LoVo (cell line): ENCODE measurements around the gene TCEA3.

Experiments used
- DNase-seq: peaks from one replicate; pipeline ENCODE4 v3.0.0-alpha.2; 2016; ENCODE audit warnings: low spot score

The TCEA3 gene

DNA sequence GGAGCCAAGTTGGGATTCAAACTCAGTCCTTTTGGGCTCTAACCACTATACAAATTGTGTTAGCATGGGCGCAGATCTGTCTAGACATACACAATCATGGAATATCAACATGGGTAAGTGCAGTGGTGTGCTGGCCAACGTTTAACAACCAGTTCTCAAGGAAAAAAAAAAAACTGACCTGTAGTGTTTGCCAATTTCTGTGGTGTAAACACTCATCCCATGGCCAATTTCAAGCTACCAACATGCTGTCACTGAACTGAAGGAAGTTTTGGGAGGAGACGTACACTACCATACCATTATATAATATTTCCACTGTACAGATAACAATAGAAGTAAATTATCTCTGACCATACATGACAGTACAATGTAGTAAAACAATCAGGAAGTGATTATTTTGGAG, 3.2 kb downstream of the TCEA3 start:
- DNase-seq: no peak

DNA sequence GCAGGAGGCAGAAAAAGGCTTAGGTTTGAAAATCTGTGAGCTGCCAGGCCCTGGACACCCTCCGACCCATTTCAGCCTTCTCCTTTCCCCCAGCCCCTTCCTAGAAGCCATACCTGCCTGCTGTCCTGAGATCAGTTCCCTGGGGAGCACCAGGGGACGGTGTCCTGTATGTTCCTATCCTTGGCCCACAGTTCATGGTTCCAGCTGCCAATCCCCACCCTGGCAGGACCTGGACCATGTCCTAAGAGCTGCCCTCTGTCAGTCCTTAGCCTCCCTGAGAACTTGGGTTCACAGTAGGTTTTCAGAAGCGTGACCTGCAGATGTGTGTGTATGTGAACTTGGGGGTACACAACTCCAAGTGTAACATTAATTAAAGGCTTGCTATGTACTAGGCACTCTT, 3.8 kb downstream of the TCEA3 start:
- DNase-seq: no peak

DNA sequence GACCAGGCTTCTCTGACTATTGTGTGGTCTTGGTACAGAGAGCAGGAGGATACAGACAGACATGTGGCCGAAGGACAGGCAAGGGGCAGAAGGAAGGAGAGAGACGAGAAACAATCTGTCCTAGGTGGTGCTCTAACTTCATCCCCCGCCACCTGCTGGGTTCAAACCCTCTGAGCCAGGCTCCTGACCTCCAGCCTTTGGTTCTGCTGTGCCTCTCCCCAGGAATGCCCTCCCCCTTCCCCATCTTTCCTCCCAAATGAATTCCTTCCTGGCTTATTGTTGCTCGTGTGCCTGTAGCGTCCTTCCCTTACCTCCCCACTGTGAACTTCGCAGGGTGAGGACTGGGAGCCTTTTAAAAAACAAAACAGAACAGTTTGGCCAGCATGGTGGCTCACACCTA, 5.4 kb downstream of the TCEA3 start:
- DNase-seq: no peak

DNA sequence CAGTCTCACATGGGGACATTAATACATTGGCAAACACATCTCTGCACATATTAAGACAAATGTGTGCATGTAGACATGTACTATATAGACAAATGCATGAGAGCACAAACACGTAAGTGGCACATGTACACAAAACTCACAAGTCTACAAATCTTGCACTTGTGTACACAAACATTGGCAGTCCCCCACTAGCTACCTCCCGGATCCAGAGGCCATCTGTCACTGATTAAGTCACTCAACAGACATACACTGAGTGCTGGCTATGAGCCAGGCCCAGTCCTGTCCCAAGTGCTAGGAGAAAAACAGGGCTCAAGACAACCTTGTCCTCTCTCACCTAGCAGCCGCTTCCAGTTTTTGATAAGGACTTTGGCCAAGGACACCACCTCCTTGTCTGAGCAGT, 7.0 kb downstream of the TCEA3 start:
- no peak for DNase-seq

DNA sequence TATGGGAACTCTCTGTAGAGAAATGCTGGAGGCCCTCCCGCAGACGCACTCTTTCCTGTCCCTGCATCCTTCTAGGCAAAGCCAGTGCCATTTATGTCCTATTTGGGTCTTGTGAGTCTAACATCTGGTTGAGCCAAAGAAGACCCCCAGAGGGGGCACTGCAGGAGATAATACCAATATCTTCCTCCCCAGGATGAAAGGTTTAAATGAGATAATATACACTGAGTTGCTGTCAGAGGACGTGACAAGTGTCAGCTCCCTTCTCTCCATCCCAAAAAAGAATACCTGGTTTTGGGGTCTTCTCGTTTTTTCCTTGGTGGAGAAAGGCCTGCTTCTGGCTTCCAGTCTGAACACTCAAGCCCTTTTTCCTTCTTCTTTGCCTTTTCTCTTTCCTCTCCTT, 7.6 kb downstream of the TCEA3 start:
- DNase-seq: no peak

DNA sequence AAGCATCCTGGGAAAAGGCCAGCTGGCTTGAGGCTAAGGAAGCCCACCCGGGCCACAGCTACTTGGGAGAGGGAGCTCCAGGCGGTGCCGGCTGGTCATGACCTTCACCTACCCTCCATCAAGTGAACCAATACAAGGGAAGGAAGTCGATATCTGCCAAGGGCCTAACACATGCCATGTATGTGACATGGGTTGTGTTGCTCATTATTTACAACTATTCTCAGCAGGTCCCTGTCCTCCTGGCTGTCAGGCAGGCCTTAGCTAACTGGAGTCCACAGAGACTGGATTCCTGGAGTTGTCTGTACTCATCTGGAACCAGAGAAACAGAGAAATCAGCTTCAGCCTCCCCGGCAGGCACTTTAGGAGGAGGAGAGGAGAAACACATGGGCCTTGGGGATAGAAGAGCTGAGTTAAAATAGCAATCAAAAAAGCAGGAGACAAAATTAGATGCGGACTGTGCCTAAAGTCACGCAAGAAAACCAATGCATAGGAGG, 15.7 kb downstream of the TCEA3 start:
- DNase-seq: no peak

DNA sequence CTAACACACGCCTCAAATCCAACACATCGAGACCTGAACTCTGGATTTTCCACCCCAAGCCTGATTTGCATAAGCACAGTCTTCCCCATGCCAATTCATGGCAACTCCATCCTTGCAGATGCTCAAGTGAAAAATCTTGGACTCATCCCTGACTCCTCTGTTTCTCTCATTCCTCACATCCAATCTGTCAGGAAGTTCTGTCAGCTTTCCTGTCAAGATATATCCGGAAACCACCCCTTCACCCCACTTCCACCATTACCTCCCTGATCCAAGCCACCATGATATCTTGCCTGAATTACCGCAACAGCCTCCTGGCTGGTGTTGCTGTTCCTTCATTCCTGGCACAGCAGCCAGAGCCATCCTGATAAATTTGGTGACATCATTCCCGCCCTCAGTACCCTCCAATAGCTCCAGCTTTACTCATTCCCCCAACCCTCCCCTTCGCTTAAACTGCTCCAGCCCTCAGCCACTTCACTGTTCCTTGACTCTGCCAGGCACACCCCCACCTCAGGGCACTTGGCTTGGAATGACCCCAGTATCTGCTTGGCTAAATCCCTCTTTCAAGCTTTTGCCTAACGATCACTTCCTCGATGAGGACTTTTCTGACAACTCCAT, 17.4 kb downstream of the TCEA3 start:
- DNase-seq: no peak

DNA sequence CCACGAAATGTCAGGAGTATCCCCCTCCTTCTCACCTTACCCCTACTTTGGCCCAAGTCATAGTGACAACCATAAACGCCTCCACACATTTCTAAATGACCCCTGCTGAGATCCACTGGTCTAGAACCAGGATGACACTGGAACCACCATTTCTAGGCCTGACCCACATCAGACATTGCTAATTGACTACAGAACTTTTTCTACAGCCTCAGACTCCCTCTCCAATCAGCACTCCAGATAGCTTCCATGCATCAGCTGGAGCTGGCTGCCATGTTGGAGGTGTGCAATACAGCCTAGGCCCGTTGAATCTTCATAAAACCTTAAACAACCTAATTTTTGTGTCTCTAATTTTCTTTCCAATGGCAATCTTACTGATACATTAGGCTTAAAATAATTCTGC, 18.6 kb downstream of the TCEA3 start:
- DNase-seq: no peak

DNA sequence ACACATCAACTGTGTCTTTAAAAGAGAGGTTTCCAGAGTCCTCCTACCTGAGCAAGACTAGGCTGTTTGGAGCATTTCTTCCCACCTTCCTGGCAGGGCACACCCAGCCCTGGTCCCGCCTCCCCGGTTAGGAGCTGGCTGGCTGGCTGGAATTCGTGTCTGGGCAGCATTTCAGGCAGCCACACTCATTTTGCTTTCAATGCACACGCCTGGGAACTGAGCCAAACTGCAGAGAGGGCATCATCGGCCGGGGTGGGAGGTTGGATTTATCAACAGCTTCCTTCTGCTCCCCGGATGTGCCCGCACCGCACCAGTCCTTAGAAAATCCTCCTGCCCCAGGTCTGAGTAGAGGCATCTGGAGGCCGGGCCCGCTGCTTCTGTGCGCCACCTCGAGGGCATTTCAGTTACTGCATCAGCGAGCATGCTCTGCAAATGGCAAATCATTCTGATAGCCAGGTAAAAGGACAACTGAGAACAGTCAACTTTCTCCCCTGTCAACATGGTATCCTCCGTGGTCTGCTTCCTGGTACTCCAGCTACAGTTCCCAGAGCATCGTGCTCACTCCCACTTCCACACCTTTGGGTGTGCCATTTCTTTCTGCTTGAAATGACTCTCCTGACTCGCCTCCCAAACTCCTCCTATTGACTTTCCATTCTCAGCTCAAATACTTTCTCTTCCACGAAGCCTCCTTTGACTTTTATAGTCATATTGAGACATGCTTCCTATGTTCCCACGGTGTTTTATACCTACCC, 20.6 kb downstream of the TCEA3 start:
- DNase-seq: peak; percentile 94

DNA sequence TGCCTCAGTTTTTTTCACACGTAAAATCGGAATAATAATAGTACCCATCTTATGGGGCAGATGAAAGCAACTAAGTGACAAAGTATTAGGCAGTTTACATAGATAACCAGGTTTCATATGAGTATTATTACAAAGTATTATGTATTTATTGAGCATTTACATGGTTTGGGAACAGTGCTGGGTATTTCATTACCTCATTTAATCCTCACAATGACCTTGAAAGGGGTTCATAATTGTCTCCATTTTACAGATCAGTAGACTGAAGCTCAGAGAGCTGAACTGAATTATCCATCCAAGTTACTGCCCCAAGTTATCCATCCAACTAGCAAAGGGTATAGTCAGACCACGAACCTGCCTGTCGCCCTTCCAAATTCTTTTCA, 21.2 kb downstream of the TCEA3 start:
- DNase-seq: no peak

DNA sequence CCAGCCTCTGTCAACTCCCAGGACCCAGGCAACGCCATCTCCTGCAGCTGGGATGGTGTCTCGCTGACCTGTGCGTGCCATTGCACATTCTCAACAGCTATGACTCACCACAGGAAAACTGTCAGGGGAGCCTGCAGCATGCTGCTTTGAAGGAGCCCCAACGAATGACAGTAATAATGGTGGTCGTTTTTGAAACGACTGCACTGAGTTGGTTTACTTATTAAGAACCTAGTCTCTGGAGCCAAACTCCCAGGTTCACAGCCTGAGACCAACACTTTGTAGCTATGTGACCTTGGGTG, 21.6 kb downstream of the TCEA3 start:
- peak; percentile 37 for DNase-seq

DNA sequence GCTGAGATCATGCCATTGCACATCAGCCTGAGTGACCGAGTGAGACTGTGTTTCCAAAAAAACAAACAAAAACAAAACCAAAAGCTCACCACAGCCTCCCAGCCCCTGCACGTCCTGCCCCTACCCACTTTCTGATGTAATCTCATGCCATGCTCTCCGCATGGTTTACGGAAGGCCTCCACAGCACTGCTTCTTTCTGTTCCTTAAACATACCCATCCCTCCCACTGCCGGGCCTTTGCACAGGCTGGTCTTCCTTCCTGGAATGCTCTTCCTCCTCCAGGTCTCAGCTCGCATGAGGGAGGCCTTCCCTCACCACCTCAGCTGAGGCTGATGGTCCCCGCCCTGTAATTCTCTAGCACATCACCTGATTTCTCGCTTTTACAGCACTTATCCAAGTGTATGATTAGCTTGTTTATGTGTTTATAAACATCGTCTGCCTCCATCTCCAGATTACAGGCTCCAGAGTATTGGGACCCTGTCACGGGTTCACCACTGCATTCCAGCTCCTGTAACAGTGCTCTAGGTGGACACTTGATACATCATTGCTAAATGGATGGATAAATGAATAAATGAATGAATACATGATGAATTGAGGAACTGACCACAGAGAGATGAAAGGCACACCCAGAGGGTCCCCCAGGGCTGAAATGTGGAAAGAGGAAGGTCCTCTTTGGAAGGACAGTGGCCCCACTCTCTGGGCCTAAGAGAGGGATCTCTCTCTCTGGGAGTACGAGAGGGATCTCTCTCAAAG, 22.1 kb downstream of the TCEA3 start:
- DNase-seq: no peak

DNA sequence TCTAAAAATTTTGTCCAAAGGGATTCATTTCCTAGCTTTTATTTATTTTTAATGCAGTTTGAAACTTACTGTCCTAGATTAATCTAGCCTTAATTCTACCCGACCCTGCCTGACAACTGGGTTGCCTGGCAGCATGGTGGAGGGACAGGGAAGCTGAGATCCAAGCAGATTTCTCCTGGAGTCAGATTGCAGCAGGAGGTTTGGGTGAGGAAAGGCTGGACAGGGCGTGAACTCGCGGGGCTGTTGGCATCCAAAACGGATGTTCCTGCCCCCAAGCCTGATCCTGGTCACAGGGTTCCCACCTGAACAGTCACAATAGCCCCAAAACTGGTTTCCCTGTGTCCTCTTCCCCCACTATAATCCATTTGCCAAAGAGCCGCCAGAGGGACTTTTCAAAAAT, 23.2 kb downstream of the TCEA3 start:
- DNase-seq: no peak

DNA sequence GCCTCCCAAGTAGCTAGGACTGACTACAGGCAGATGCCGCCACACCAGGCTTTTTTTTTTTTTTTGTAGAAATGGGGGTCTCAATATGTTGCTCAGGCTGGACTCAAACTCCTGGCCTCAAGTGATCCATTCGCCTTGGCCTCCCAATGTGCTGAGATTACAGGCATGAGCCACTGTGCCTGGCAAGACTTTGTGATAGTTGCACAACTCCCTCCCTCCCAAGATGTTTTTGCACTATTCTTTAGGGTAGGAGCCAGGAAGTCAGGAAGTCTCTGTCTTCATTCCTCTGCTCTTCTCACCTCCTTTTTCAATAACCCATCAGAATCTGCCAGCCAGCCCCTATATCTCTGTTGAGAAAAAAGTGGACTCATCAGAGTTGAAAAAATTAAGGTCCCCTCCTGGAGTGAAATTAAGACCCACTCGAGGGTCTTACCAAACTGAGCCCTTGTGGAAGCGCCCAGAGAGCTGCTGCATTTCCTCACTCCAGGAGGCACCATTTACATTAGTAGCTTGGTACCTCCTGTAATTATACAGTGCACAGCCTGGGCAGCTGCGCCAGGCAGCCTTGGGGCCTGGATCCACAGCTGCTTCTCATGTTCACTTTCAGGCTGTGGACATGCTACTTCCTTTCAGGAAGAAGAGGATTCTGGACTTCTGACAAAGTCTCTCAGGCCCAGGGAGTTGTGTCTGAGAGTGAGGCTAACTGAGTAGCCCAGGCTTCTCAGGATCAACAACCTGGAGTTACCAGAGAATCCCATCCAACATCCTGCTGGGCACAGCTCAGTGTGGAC, 24.0 kb downstream of the TCEA3 start:
- no peak for DNase-seq

DNA sequence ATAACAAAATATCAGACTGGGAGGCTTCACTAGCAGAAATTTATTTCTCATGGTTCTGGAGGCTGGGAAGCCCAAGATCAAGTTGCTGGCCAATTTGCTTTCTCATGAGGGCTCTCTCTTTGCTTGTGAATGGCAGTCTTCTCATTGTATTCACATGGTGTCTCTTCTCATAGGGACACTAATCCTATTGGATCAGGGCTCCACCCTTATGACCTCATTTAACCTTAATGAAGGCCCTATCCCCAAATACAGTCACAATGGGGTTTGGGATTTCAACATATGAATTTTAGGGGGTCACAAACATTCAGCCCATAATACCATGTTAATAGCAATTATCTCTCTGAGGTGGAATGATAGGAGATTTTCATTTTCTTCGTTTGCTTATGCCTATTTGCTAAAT, 25.3 kb downstream of the TCEA3 start:
- DNase-seq: no peak

DNA sequence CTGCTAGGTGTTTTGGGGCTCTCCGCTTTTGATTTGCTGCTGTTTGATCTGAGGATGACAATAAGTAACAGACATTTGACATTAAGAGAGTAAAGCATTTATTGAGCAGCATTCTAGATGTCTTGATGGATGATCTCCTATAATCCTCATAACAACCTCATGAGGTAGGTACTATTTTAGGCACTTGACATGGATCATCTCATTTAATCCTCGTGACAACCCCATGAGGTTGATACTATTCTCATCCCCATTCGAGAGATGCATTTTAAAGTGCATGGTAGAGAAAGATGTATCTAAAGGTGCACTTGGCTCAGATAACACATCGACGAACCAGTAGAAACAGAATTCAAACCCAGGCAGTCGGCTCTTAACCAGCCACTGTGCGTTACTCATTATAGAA, 26.6 kb downstream of the TCEA3 start:
- DNase-seq: no peak

DNA sequence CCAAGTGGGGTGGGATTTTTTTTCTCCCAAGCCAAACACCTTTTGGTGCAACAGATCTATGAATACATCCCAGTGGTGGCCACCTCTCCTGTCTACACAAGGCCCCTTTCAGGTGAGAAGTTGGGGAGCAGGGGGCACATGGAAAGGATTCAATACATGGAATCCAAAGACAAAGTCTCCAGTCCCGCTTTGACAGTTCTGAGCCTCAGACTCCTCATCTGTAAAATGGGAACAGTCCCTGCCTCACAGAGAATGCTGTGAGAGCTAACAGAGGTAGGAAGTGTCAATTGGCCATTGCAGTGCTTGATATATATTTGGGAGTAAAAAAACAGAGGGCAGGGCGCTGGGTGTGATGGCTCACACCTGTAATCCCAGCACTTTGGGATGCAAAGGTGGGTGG, 28.2 kb downstream of the TCEA3 start:
- no peak for DNase-seq

DNA sequence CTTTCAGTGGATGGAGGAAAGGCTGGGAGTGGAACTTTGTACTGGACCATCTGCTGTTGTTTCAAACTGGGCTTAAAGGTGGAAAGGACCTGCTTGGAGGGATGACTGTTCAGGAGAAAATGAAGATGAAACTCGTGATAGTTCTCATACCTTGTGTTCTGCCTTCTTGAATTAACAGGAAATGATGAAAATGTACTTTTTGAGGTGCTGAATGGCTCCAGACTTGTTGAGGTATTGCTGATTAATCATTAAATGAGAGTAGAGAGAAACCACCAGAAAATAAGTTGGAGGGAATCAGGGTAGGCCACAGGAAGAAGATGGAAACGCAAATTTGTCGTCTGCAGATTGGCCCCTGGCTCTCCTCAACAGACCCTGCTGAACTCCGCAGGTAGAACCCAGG, 28.7 kb downstream of the TCEA3 start:
- DNase-seq: no peak

DNA sequence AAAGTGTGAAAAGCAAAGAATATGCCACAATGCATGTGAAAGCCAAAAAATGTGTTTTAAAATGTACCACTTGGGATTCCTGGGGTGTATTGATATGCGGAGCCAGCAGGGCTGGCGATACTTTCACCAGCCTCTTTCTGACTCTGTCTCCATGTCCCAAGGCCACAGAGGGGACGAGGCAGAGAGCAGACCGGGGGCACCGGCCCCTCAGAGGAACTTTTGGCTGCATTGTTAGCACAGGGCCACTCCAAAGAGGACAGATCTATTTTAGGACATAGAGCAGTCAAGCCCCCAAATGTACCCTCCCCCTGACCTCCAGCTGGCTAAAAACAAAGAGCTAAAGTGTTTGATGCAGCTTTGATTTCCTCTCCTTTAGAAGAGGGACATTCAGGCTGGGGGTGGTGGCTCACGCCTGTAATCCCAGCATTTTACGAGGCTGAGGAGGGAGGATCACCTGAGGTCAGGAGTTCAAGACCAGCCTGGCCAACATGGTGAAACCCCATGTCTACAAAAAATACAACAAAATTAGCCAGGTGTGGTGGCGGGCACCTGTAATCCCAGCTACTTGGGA, 29.3 kb downstream of the TCEA3 start:
- no peak for DNase-seq

DNA sequence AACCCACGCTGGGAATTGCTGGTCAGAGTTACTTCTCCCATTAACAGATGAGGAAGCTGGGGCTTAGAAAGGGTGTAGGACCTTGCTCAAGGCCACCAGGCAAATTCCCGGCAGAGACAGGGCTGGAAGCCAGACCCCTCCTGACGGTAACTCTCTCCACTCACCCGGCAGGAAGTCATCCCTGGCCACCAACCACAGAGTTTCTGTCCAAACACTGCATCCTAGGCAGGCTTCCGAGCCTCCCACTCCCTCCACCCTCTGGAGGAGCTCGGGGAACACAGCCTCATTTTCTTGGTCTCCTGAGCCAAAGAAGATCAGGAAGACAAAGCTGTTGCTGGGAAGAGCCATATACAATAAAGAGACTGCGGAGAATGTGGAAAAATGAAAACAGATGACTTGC, 29.9 kb downstream of the TCEA3 start:
- DNase-seq: no peak

DNA sequence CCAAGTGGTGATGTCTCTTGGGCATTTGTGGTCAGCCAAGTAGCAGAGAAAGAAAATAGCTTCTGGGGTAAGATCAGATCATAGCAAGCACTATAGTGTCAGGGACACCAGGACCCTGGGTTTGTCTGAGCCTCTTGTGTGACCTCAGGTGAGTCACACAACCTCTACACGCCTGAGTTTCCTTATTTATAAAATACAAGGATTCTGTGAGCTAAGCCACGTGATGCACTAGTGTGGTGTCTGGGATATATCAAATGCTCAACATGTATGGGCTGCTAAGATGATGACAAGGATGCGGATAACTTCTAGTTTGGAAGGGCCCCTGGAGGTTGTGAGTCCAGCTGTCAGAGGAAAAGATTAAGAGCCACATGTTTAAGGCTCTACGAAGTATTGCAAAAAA, 30.4 kb downstream of the TCEA3 start:
- no peak for DNase-seq

DNA sequence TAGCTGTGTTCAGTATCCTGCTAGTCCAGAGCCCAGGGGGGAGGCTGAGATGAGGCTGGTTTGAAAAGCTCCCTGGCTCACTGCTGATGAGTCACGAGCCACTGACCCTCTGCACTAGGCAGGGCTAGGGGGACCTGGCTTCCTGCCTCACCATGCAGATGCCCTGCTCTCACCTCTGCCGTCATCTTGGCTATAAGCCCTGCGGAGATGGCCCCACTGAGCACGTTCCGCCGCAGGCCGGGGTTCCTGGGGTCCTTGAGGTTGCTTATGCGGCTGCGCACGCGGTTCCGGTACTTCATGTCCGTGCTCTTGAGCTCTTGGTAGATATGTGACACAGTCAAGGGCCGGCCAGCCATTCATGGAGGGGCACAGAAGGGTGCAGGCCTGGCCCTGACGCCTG, 30.8 kb downstream of the TCEA3 start:
- DNase-seq: no peak
